Hematopoietic multipotent progenitor cell treated with erythropoietin and hydrocortisone succinate and interleukin-3 and kit ligand, for 8 days (in vitro differentiated cells): ENCODE data around the gene ARHGAP24.
"Not testable (repeated sequence)": the region's sequence is repeated elsewhere in the genome, so short reads cannot be mapped to it uniquely, and the experiment has no call there.

ENCODE experiments used
- DNase-seq: peaks from one replicate; pipeline ENCODE4 v3.0.0-alpha.2; 2015

The ARHGAP24 gene

GRCh38 chr4:85932500-85933290 lies 457.7 kb downstream of the ARHGAP24 start:
- DNase-seq = no peak

GRCh38 chr4:85933291-85933640 lies 458.3 kb downstream of the ARHGAP24 start:
- no peak for DNase-seq

GRCh38 chr4:85937507-85937906 lies 462.6 kb downstream of the ARHGAP24 start:
- DNase-seq = no peak

- DNase-seq = no peak
Measured at GRCh38 chr4:85938062-85938461, 463.1 kb downstream of the ARHGAP24 start.

GRCh38 chr4:85938902-85939301 lies 464.0 kb downstream of the ARHGAP24 start:
- no peak for DNase-seq

- no peak for DNase-seq
Measured at GRCh38 chr4:85939595-85939994, 464.6 kb downstream of the ARHGAP24 start.

- DNase-seq = no peak
Measured at GRCh38 chr4:85940151-85940550, 465.2 kb downstream of the ARHGAP24 start.

GRCh38 chr4:85942107-85942506 lies 467.2 kb downstream of the ARHGAP24 start:
- DNase-seq = no peak

- DNase-seq = no peak
Measured at GRCh38 chr4:85946821-85947220, 471.9 kb downstream of the ARHGAP24 start.

- no peak for DNase-seq
Measured at GRCh38 chr4:85951099-85951498, 476.1 kb downstream of the ARHGAP24 start.

- DNase-seq = no peak
Measured at GRCh38 chr4:85952528-85952927, 477.6 kb downstream of the ARHGAP24 start.

- DNase-seq = no peak
Measured at GRCh38 chr4:85952972-85953650, 478.2 kb downstream of the ARHGAP24 start.

GRCh38 chr4:85953651-85954018 lies 478.7 kb downstream of the ARHGAP24 start:
- no peak for DNase-seq

- DNase-seq = no peak
Measured at GRCh38 chr4:85955620-85956292, 480.8 kb downstream of the ARHGAP24 start.

- DNase-seq = no peak
Measured at GRCh38 chr4:85956293-85956945, 481.5 kb downstream of the ARHGAP24 start.

- DNase-seq = no peak
Measured at GRCh38 chr4:85961887-85962286, 486.9 kb downstream of the ARHGAP24 start.

GRCh38 chr4:85963231-85963630 lies 488.3 kb downstream of the ARHGAP24 start:
- no peak for DNase-seq

GRCh38 chr4:85964298-85964697 lies 489.3 kb downstream of the ARHGAP24 start:
- no peak for DNase-seq

- DNase-seq = not testable (repeated sequence)
Measured at GRCh38 chr4:85965017-85965416, 490.1 kb downstream of the ARHGAP24 start.

- DNase-seq = no peak
Measured at GRCh38 chr4:85965529-85965928, 490.6 kb downstream of the ARHGAP24 start.

- DNase-seq = no peak
Measured at GRCh38 chr4:85966373-85966772, 491.4 kb downstream of the ARHGAP24 start.

- DNase-seq = no peak
Measured at GRCh38 chr4:85967872-85968271, 492.9 kb downstream of the ARHGAP24 start.
